Fibroblast of lung (primary cell): ENCODE data around the gene TENM4. TPM values are rescaled to one million over a fixed set of nuclear protein-coding genes. Genes with fewer than 3 reads are reported as not detected.
A peak's percentile ranks its signal among the peaks of the same experiment; 100 is the strongest.

Experiments used
- DNase-seq, 2 donors: peaks; one replicate each; pipeline versions ENCODE4 v3.0.0 to v3.0.0-alpha.2; 2010; ENCODE audit warnings: low read depth in 2 of 2
- H2AFZ ChIP-seq: 2 replicates; pipeline ENCODE4 v1.5.1; 2012; ENCODE audit warnings: low read length, control low read depth, inconsistent platforms
- H3K27ac ChIP-seq: 2 replicates; pipeline ENCODE4 v1.5.1; 2011; ENCODE audit warnings: low read length, control low read depth; ENCODE audit not compliant: insufficient read depth
- H3K27me3 ChIP-seq: 2 replicates; pipeline ENCODE4 v1.5.1; 2011; ENCODE audit warnings: mild to moderate bottlenecking, low read length; ENCODE audit not compliant: control insufficient read depth, insufficient read depth
- H3K36me3 ChIP-seq: 2 replicates; pipeline ENCODE4 v1.5.1; 2011; ENCODE audit warnings: low read length; ENCODE audit not compliant: control insufficient read depth, insufficient read depth
- H3K4me1 ChIP-seq: 2 replicates; pipeline ENCODE4 v1.5.1; 2011; ENCODE audit warnings: low read length; ENCODE audit not compliant: control insufficient read depth, insufficient read depth; ENCODE audit errors: extremely low read depth
- H3K4me2 ChIP-seq: 2 replicates; pipeline ENCODE4 v1.5.1; 2011; ENCODE audit warnings: low read length, control low read depth; ENCODE audit not compliant: insufficient read depth; ENCODE audit errors: extremely low read depth
- H3K4me3 ChIP-seq, 4 experiments: fragments of 200-600 bp in 1 of 4; sonication (generic) in 1 of 4; replicated peaks in 1 of 4; 2 replicates each; pipeline ENCODE4 v1.5.1; 2011 to 2016; ENCODE audit warnings: low read length in 4 of 4, low read depth in 3 of 4, mild to moderate bottlenecking in 3 of 4, control low read depth in 2 of 4, inconsistent platforms in 1 of 4, mixed read lengths in 1 of 4; ENCODE audit not compliant: insufficient read depth in 1 of 4; ENCODE audit errors: control extremely low read depth in 1 of 4
- H3K79me2 ChIP-seq: 2 replicates; pipeline ENCODE4 v1.5.1; 2012; ENCODE audit warnings: mild to moderate bottlenecking, low read length, inconsistent platforms; ENCODE audit not compliant: control insufficient read depth, insufficient read depth
- H3K9ac ChIP-seq: 2 replicates; pipeline ENCODE4 v1.5.1; 2011; ENCODE audit warnings: mild to moderate bottlenecking, low read length, control low read depth; ENCODE audit not compliant: insufficient read depth
- H3K9me3 ChIP-seq: 2 replicates; pipeline ENCODE4 v1.5.1; 2012; ENCODE audit warnings: low read depth, low read length; ENCODE audit not compliant: control insufficient read depth, insufficient read depth
- H4K20me1 ChIP-seq: 2 replicates; pipeline ENCODE4 v1.5.1; 2011; ENCODE audit warnings: low read length; ENCODE audit not compliant: control insufficient read depth, insufficient read depth; ENCODE audit errors: extremely low read depth
- CTCF ChIP-seq, 2 donors: IDR thresholded peaks in 1 of 2; conservative IDR thresholded peaks in 1 of 2; 1 replicate in 1 of 2; 2 replicates in 1 of 2; pipeline ENCODE4 v1.5.1; 2011 to 2012; ENCODE audit warnings: low read length in 2 of 2, control low read depth in 1 of 2, inconsistent platforms in 1 of 2, low read depth in 1 of 2, mild to moderate bottlenecking in 1 of 2
- EZH2 ChIP-seq: IDR thresholded peaks from 2 replicates; pipeline ENCODE4 v1.5.1; 2012; ENCODE audit warnings: low read length, control low read depth, mild to moderate bottlenecking; ENCODE audit errors: missing control alignments
- polyA plus RNA-seq, 2 donors: library from polyadenylated mRNA; depleted of rRNA in 1 of 2; stranded (reverse) in 1 of 2; unstranded in 1 of 2; fragments of >200 nt; gene quantifications; 2 replicates each; pipeline ENCODE4 v1.2.1, GENCODE V29; 2011 to 2012; ENCODE audit warnings: missing spikeins in 1 of 2
- total RNA-seq: library from RNA; depleted of rRNA; stranded (reverse); fragments of >200 nt; gene quantifications from 2 replicates; pipeline ENCODE4 v1.2.1, GENCODE V29; 2014

The TENM4 gene
- total and polyA plus RNA-seq, 2 donors (not counting 1 experiment from before 2014, with no cell fraction given), result 4.6 to 48.4 TPM

- Histone ChIP-seq H3K9ac (no peak overlapping the region), H3K27ac (no peak overlapping the region), H3K4me3 (no peak overlapping the region), H2AFZ (no peak overlapping the region), H3K4me2 (no peak overlapping the region), H3K79me2 (no peaks in the 10 kb centered on the region), H4K20me1 (no peaks in the 10 kb centered on the region), H3K36me3 (no peaks in the 10 kb centered on the region), H3K9me3 (no peaks in the 10 kb centered on the region), H3K4me1 (no peaks in the 10 kb centered on the region), H3K27me3 (no peaks in the 10 kb centered on the region)
- DNase-seq, result peak; percentile 29 to 30
- TF ChIP-seq EZH2, result no peak
- no peak for TF ChIP-seq CTCF (conservative IDR thresholded peaks at IDR 0.05 in 1 of 2, IDR thresholded peaks at IDR 0.05 in 1 of 2; ENCODE audit: low read depth in 1 of 2, low read length in 2 of 2)
Observed at GRCh38 chr11:78742430-78742829, 698.4 kb downstream of the TENM4 start.

GRCh38 chr11:78741741-78742140, 699.1 kb downstream of the TENM4 start:
- H4K20me1 ChIP-seq, result no peaks in the 10 kb centered on the region
- H3K4me1 ChIP-seq, result no peaks in the 10 kb centered on the region
- no peak overlapping the region for H3K27ac ChIP-seq

More at GRCh38 chr11:78741741-78742140, 699.1 kb downstream of the TENM4 start:
- no peak for DNase-seq
- Histone ChIP-seq H3K9me3 (no peaks in the 10 kb centered on the region), H3K79me2 (no peaks in the 10 kb centered on the region), H2AFZ (no peak overlapping the region), H3K36me3 (no peaks in the 10 kb centered on the region), H3K4me3 (no peak overlapping the region), H3K9ac (no peak overlapping the region), H3K27me3 (no peaks in the 10 kb centered on the region), H3K4me2 (no peak overlapping the region)
- TF ChIP-seq CTCF (conservative IDR thresholded peaks at IDR 0.05 in 1 of 2, IDR thresholded peaks at IDR 0.05 in 1 of 2; ENCODE audit: low read depth in 1 of 2, low read length in 2 of 2) (no peak), EZH2 (no peak)
